H9 (cell line): ENCODE results near the gene MYOM1. TPM values are rescaled to one million over a fixed set of nuclear protein-coding genes. Genes with fewer than 3 reads are reported as not detected.

ENCODE experiments used
- DNase-seq: peaks from one replicate; pipeline ENCODE4 v3.0.0-alpha.2; 2017
- H2AFZ ChIP-seq: one replicate; pipeline ENCODE4 v1.6.1; 2013; ENCODE audit warnings: mild to moderate bottlenecking, low read length, control low read depth, moderate library complexity
- H2AK5ac ChIP-seq: 2 replicates; pipeline ENCODE4 v1.6.1; 2013; ENCODE audit warnings: low read length, control low read depth, mixed read lengths; ENCODE audit not compliant: insufficient read length
- H2BK120ac ChIP-seq: one replicate; pipeline ENCODE4 v1.6.1; 2013; ENCODE audit warnings: low read depth, mild to moderate bottlenecking, low read length, control low read depth, inconsistent platforms; ENCODE audit not compliant: poor library complexity, severe bottlenecking
- H2BK12ac ChIP-seq: 2 replicates; pipeline ENCODE4 v1.6.1; 2013; ENCODE audit warnings: low read length, control low read depth, mixed read lengths, low read depth; ENCODE audit not compliant: insufficient read length
- H2BK15ac ChIP-seq: 2 replicates; pipeline ENCODE4 v1.6.1; 2013; ENCODE audit warnings: low read depth, low read length, control low read depth
- H2BK20ac ChIP-seq: one replicate; pipeline ENCODE4 v1.6.1; 2013; ENCODE audit warnings: low read depth, mild to moderate bottlenecking, low read length, control low read depth, inconsistent platforms; ENCODE audit not compliant: poor library complexity, severe bottlenecking
- H2BK5ac ChIP-seq: 2 replicates; pipeline ENCODE4 v1.6.1; 2013; ENCODE audit warnings: low read length, control low read depth, mixed read lengths; ENCODE audit not compliant: insufficient read length
- H3K14ac ChIP-seq: 2 replicates; pipeline ENCODE4 v1.6.1; 2013; ENCODE audit warnings: low read length, control low read depth; ENCODE audit not compliant: insufficient read depth
- H3K18ac ChIP-seq: 2 replicates; pipeline ENCODE4 v1.6.1; 2013; ENCODE audit warnings: low read depth, mild to moderate bottlenecking, mixed read lengths, low read length, control low read depth; ENCODE audit not compliant: insufficient read length
- H3K23ac ChIP-seq: 2 replicates; pipeline ENCODE4 v1.6.1; 2013; ENCODE audit warnings: low read length, control low read depth, mixed read lengths, low read depth; ENCODE audit not compliant: insufficient read length
- H3K23me2 ChIP-seq: 2 replicates; pipeline ENCODE4 v1.6.1; 2013; ENCODE audit warnings: low read depth, mild to moderate bottlenecking, mixed read lengths, low read length, control low read depth; ENCODE audit not compliant: insufficient read length, poor library complexity, severe bottlenecking
- H3K27ac ChIP-seq: 2 replicates; pipeline ENCODE4 v1.5.1; 2013; ENCODE audit warnings: low read length, control low read depth, mixed read lengths, low read depth; ENCODE audit not compliant: insufficient read length
- H3K27me3 ChIP-seq: 2 replicates; pipeline ENCODE4 v1.6.1; 2013; ENCODE audit warnings: low read length, control low read depth, inconsistent platforms; ENCODE audit not compliant: insufficient read depth
- H3K4ac ChIP-seq: 2 replicates; pipeline ENCODE4 v1.6.1; 2013; ENCODE audit warnings: low read depth, mild to moderate bottlenecking, control low read depth, inconsistent platforms, low read length, moderate library complexity
- H3K4me1 ChIP-seq: 2 replicates; pipeline ENCODE4 v1.6.1; 2013; ENCODE audit warnings: low read length, control low read depth, inconsistent platforms; ENCODE audit not compliant: insufficient read depth
- H3K4me2 ChIP-seq: 2 replicates; pipeline ENCODE4 v1.6.1; 2013; ENCODE audit warnings: low read length, control low read depth, mixed read lengths; ENCODE audit not compliant: insufficient read length, insufficient read depth
- H3K56ac ChIP-seq: 2 replicates; pipeline ENCODE4 v1.6.1; 2013; ENCODE audit warnings: low read depth, mild to moderate bottlenecking, mixed read lengths, low read length, control low read depth; ENCODE audit not compliant: insufficient read length
- H3K79me1 ChIP-seq: 2 replicates; pipeline ENCODE4 v1.6.1; 2013; ENCODE audit warnings: low read depth, mild to moderate bottlenecking, moderate library complexity, low read length, control low read depth, inconsistent platforms; ENCODE audit not compliant: insufficient read depth, poor library complexity, severe bottlenecking
- H3K79me2 ChIP-seq: 2 replicates; pipeline ENCODE4 v1.6.1; 2013; ENCODE audit warnings: low read length, control low read depth, inconsistent platforms; ENCODE audit not compliant: insufficient read depth
- H3K9ac ChIP-seq: 2 replicates; pipeline ENCODE4 v1.6.1; 2013; ENCODE audit warnings: low read length, control low read depth, mixed read lengths; ENCODE audit not compliant: insufficient read length; ENCODE audit errors: extremely low read depth
- H3K9me3 ChIP-seq: one replicate; pipeline ENCODE4 v1.6.1; 2013; ENCODE audit warnings: low read depth, low read length, inconsistent platforms; ENCODE audit not compliant: control insufficient read depth
- H3T11ph ChIP-seq: one replicate; pipeline ENCODE4 v1.6.1; 2013; ENCODE audit warnings: mild to moderate bottlenecking, low read length, control low read depth, inconsistent platforms
- H4K20me1 ChIP-seq: one replicate; pipeline ENCODE4 v1.6.1; 2013; ENCODE audit not compliant: control insufficient read depth, insufficient read length, insufficient read depth
- H4K5ac ChIP-seq: 2 replicates; pipeline ENCODE4 v1.6.1; 2013; ENCODE audit warnings: low read depth, mild to moderate bottlenecking, mixed read lengths, low read length, control low read depth; ENCODE audit not compliant: insufficient read length
- H4K8ac ChIP-seq: replicated peaks from 2 replicates; pipeline ENCODE4 v1.6.1; 2013; ENCODE audit warnings: low read length, control low read depth, mixed read lengths, low read depth; ENCODE audit not compliant: insufficient read length
- H4K91ac ChIP-seq: 2 replicates; pipeline ENCODE4 v1.6.1; 2013; ENCODE audit warnings: low read depth, mild to moderate bottlenecking, moderate library complexity, mixed read lengths, low read length, control low read depth; ENCODE audit not compliant: insufficient read length
- H3K27ac Mint-ChIP-seq, 3 experiments: 2 replicates in 2 of 3; 3 replicates in 1 of 3; pipeline ENCODE4 v1.8.0; 2020 to 2021; ENCODE audit warnings: mixed read lengths in 3 of 3, mild to moderate bottlenecking in 1 of 3, moderate library complexity in 1 of 3
- H3K27me3 Mint-ChIP-seq: 2 replicates; pipeline ENCODE4 v1.8.0; 2021; ENCODE audit warnings: low read depth, mild to moderate bottlenecking, moderate library complexity, mixed read lengths
- H3K36me3 Mint-ChIP-seq, 3 experiments: 2 replicates in 2 of 3; 3 replicates in 1 of 3; pipeline ENCODE4 v1.8.0; 2020 to 2021; ENCODE audit warnings: low read depth in 3 of 3, mixed read lengths in 3 of 3; ENCODE audit not compliant: insufficient read depth in 1 of 3
- H3K4me1 Mint-ChIP-seq, 2 experiments: 2 replicates each; pipeline ENCODE4 v1.8.0; 2020; ENCODE audit warnings: mixed read lengths in 2 of 2
- H3K4me3 Mint-ChIP-seq, 2 experiments: 2 replicates in 1 of 2; 3 replicates in 1 of 2; pipeline ENCODE4 v1.8.0; 2020 to 2021; ENCODE audit warnings: mild to moderate bottlenecking in 2 of 2, mixed read lengths in 2 of 2, moderate library complexity in 1 of 2
- H3K9me3 Mint-ChIP-seq, 2 experiments: 2 replicates in 1 of 2; 3 replicates in 1 of 2; pipeline ENCODE4 v1.8.0; 2020; ENCODE audit warnings: mild to moderate bottlenecking in 2 of 2, mixed read lengths in 2 of 2, moderate library complexity in 1 of 2
- WGBS: extraction: QIAGEN DNeasy Blood & Tissue Kit; methylation state at CpG from one replicate; pipeline ENCODE4 v1.1.7; 2013; ENCODE audit warnings: missing lambda C conversion rate, low lambda C conversion rate, mixed read lengths; ENCODE audit not compliant: insufficient read length; ENCODE audit errors: extremely low coverage; 5-methylcytosine and 5-hydroxymethylcytosine counted together
- total RNA-seq: library from RNA; stranded (reverse); gene quantifications from 2 replicates; pipeline ENCODE4 v1.2.1, GENCODE V29; 2021
- TF ChIP-seq, protein P1 (sequence below): fragments of 200-600 bp; sonication (generic); conservative IDR thresholded peaks from 3 replicates; pipeline ENCODE4 v1.8.0; 2021; ENCODE audit warnings: antibody characterized with exemption, mild to moderate bottlenecking

MYOM1 gene
- total RNA-seq, 1 experiment from 2014 or later = 0.17 TPM

DNA sequence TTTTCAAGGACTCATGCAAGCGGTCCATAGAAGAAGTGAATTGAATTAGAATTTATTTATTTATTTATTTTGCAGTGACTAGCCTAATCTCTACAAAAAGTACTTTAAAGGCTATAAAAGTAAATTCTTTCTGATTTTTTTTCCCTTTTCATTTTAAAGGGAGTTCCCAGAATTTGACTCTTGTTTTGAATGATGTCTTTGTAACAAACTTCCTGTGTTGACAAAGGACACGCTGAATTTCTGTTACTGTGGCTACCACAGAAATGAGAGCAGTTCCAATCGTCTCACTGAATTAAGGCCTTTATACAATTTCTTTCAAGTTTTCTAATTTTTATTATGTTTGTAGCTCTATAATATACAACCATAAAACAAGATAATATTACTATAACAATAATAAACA, 160.5 kb downstream of the MYOM1 start:
- WGBS = no CpG with 5 or more reads among the region's 3 CpGs
- TF ChIP-seq, protein P1, sequence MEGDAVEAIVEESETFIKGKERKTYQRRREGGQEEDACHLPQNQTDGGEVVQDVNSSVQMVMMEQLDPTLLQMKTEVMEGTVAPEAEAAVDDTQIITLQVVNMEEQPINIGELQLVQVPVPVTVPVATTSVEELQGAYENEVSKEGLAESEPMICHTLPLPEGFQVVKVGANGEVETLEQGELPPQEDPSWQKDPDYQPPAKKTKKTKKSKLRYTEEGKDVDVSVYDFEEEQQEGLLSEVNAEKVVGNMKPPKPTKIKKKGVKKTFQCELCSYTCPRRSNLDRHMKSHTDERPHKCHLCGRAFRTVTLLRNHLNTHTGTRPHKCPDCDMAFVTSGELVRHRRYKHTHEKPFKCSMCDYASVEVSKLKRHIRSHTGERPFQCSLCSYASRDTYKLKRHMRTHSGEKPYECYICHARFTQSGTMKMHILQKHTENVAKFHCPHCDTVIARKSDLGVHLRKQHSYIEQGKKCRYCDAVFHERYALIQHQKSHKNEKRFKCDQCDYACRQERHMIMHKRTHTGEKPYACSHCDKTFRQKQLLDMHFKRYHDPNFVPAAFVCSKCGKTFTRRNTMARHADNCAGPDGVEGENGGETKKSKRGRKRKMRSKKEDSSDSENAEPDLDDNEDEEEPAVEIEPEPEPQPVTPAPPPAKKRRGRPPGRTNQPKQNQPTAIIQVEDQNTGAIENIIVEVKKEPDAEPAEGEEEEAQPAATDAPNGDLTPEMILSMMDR = no peak
- no peak overlapping the region for H2AFZ ChIP-seq

More for the DNA sequence above, 160.5 kb downstream of the MYOM1 start:
- H4K20me1 ChIP-seq = no peaks in the 10 kb centered on the region
- H3K79me2 ChIP-seq = no peaks in the 10 kb centered on the region
- no peak overlapping the region for H3K56ac ChIP-seq
- H4K5ac ChIP-seq = no peak overlapping the region
- no peak overlapping the region for H3K14ac ChIP-seq
- Mint-ChIP-seq H3K4me3 (no peak overlapping the region), H3K27me3 (no peaks in the 10 kb centered on the region), H3K36me3 (peaks cover 0 to 3% (median 1%) of the 10 kb centered on the region in 3 experiments; a peak in 4 of 7 replicates), H3K27ac (no peak overlapping the region), H3K9me3 (0 out of 5 replicates have a peak, but pooled peaks cover 0 to under 1% of the 10 kb centered on the region in 2 experiments), H3K4me1 (peaks cover 5 to 8% of the 10 kb centered on the region in 2 experiments)
- no peaks in the 10 kb centered on the region for H3K9me3 ChIP-seq
- H3K23me2 ChIP-seq = no peaks in the 10 kb centered on the region
- no peak overlapping the region for H3K4ac ChIP-seq
- no peak overlapping the region for H4K91ac ChIP-seq
- H4K8ac ChIP-seq = no peak overlapping the region
- H3K27me3 ChIP-seq = no peaks in the 10 kb centered on the region
- no peak for DNase-seq
- no peak overlapping the region for H3K4me2 ChIP-seq
- no peak overlapping the region for H3K23ac ChIP-seq
- no peaks in the 10 kb centered on the region for H3K79me1 ChIP-seq
- no peak overlapping the region for H2BK120ac ChIP-seq
- no peak overlapping the region for H2BK15ac ChIP-seq
- no peak overlapping the region for H3T11ph ChIP-seq
- no peak overlapping the region for H2BK20ac ChIP-seq
- no peak overlapping the region for H2BK12ac ChIP-seq
- H3K9ac ChIP-seq = no peak overlapping the region
- no peak overlapping the region for H3K27ac ChIP-seq
- no peak overlapping the region for H2AK5ac ChIP-seq
- no peaks in the 10 kb centered on the region; the same call in 1 of the 2 replicates for H3K4me1 ChIP-seq
- H2BK5ac ChIP-seq = no peak overlapping the region
- no peak overlapping the region for H3K18ac ChIP-seq
